HAP-1 (cell line): ENCODE measurements around the gene POFUT1.
"Not testable (repeated sequence)": the region's sequence is repeated elsewhere in the genome, so short reads cannot be mapped to it uniquely, and the experiment has no call there.

ENCODE experiments used
- DNase-seq, 2 experiments: peaks; one replicate each; pipeline ENCODE4 v3.0.0-alpha.2; 2016 to 2020; ENCODE audit warnings: low spot score in 2 of 2
- H3K27me3 ChIP-seq: fragments of 250-450 bp; sonication (Bioruptor Pico); 2 replicates; pipeline ENCODE4 v1.5.1; 2020; ENCODE audit warnings: low read depth, mild to moderate bottlenecking, moderate library complexity
- H3K36me3 ChIP-seq: fragments of 250-450 bp; sonication (Bioruptor Pico); replicated peaks from 2 replicates; pipeline ENCODE4 v1.5.1; 2020; ENCODE audit warnings: mild to moderate bottlenecking
- H3K4me1 ChIP-seq: fragments of 250-450 bp; sonication (Bioruptor Pico); 2 replicates; pipeline ENCODE4 v1.5.1; 2020; ENCODE audit warnings: mild to moderate bottlenecking
- H3K4me3 ChIP-seq: fragments of 250-450 bp; sonication (Bioruptor Pico); 2 replicates; pipeline ENCODE4 v1.5.1; 2020; ENCODE audit warnings: mild to moderate bottlenecking, moderate library complexity
- H3K9me3 ChIP-seq: fragments of 250-450 bp; sonication (Bioruptor Pico); 2 replicates; pipeline ENCODE4 v1.5.1; 2020; ENCODE audit warnings: mild to moderate bottlenecking, moderate library complexity
- in situ Hi-C: fragments of 300-500 bp; cut with MboI; formaldehyde crosslinking; loops from 3 replicates; pipeline ENCODE4 v1.14.3; 2020; ENCODE audit warnings: low sequenced_read_pairs, inconsistent platforms, mixed read lengths

POFUT1 gene

GRCh38 chr20:32207626-32208498, at the start of gene POFUT1, which contains the start of gene PLAGL2:
Gene POFUT1 (plus strand): TSS chr20:32207880. CDS start chr20:32207942, 62 bp downstream.
Gene PLAGL2 (minus strand): TSS chr20:32207743. CDS start chr20:32202178, 5,565 bp downstream.
- peak; percentile 86 to 92 for DNase-seq
- in situ Hi-C loops, result no loop called here
- Histone ChIP-seq H3K9me3 (no peaks in the 10 kb centered on the region), H3K4me3 (peak within 1 kb of the TSS; percentile 99), H3K27me3 (no peaks in the 10 kb centered on the region), H3K36me3 (peaks cover 41% of the 10 kb centered on the region), H3K4me1 (peaks cover 28% of the 10 kb centered on the region)

- DNase-seq, result no peak
- in situ Hi-C loops, result no loop called here
- Histone ChIP-seq H3K4me3 (no peak overlapping the region), H3K27me3 (no peaks in the 10 kb centered on the region), H3K36me3 (peaks cover 72% of the 10 kb centered on the region), H3K9me3 (no peaks in the 10 kb centered on the region), H3K4me1 (no peaks in the 10 kb centered on the region)
These were observed 49.3 kb upstream of the POFUT1 start for GRCh38 chr20:32158351-32158750.

- no peak for DNase-seq
- H3K9me3 ChIP-seq, result no peaks in the 10 kb centered on the region
- no peak overlapping the region for H3K4me3 ChIP-seq
- no peaks in the 10 kb centered on the region for H3K4me1 ChIP-seq
- in situ Hi-C loops, result no loop called here
- no peaks in the 10 kb centered on the region for H3K27me3 ChIP-seq
- H3K36me3 ChIP-seq, result peaks cover 64% of the 10 kb centered on the region
These were observed 48.6 kb upstream of the POFUT1 start for GRCh38 chr20:32158943-32159660.

GRCh38 chr20:32159766-32160221, 47.9 kb upstream of the POFUT1 start:
- peaks cover 70% of the 10 kb centered on the region for H3K36me3 ChIP-seq
- no peak overlapping the region for H3K4me3 ChIP-seq
- H3K4me1 ChIP-seq, result no peaks in the 10 kb centered on the region
- H3K9me3 ChIP-seq, result no peaks in the 10 kb centered on the region
- no peak for DNase-seq
- H3K27me3 ChIP-seq, result no peaks in the 10 kb centered on the region
- in situ Hi-C loops, result no loop called here

- Histone ChIP-seq H3K27me3 (no peaks in the 10 kb centered on the region), H3K4me3 (no peak overlapping the region), H3K9me3 (no peaks in the 10 kb centered on the region), H3K4me1 (no peaks in the 10 kb centered on the region), H3K36me3 (peaks cover 70% of the 10 kb centered on the region)
- no peak for DNase-seq
- in situ Hi-C loops, result no loop called here
These were observed 47.3 kb upstream of the POFUT1 start for GRCh38 chr20:32160341-32160740.

GRCh38 chr20:32162351-32162750, 45.3 kb upstream of the POFUT1 start:
- Histone ChIP-seq H3K9me3 (no peaks in the 10 kb centered on the region), H3K27me3 (no peaks in the 10 kb centered on the region), H3K4me1 (no peaks in the 10 kb centered on the region), H3K36me3 (peaks cover 72% of the 10 kb centered on the region), H3K4me3 (no peak overlapping the region)
- in situ Hi-C loops, result no loop called here
- DNase-seq, result no peak

GRCh38 chr20:32163951-32164350, 43.7 kb upstream of the POFUT1 start:
- Histone ChIP-seq H3K4me3 (no peak overlapping the region), H3K36me3 (peaks cover 62% of the 10 kb centered on the region), H3K4me1 (peaks cover 7% of the 10 kb centered on the region; the same call in 1 of the 2 replicates), H3K9me3 (no peaks in the 10 kb centered on the region), H3K27me3 (no peaks in the 10 kb centered on the region)
- in situ Hi-C loops, result no loop called here
- no peak for DNase-seq

- Histone ChIP-seq H3K4me3 (no peak overlapping the region), H3K36me3 (peaks cover 50% of the 10 kb centered on the region), H3K4me1 (peaks cover 7% of the 10 kb centered on the region; the same call in 1 of the 2 replicates), H3K27me3 (no peaks in the 10 kb centered on the region), H3K9me3 (no peaks in the 10 kb centered on the region)
- in situ Hi-C loops, result no loop called here
- no peak for DNase-seq
These were observed 42.5 kb upstream of the POFUT1 start for GRCh38 chr20:32164984-32165735.

- Histone ChIP-seq H3K4me1 (peaks cover 7% of the 10 kb centered on the region; the same call in 1 of the 2 replicates), H3K4me3 (no peak overlapping the region), H3K36me3 (peaks cover 47% of the 10 kb centered on the region), H3K9me3 (no peaks in the 10 kb centered on the region), H3K27me3 (no peaks in the 10 kb centered on the region)
- in situ Hi-C loops, result no loop called here
- DNase-seq, result no peak
These were observed 41.7 kb upstream of the POFUT1 start for GRCh38 chr20:32165836-32166545.

GRCh38 chr20:32167552-32167951, 40.1 kb upstream of the POFUT1 start:
- no peak for DNase-seq
- Histone ChIP-seq H3K4me3 (no peak overlapping the region), H3K27me3 (no peaks in the 10 kb centered on the region), H3K9me3 (no peaks in the 10 kb centered on the region), H3K4me1 (peaks cover 7% of the 10 kb centered on the region; the same call in 1 of the 2 replicates), H3K36me3 (peaks cover 31% of the 10 kb centered on the region)
- in situ Hi-C loops, result no loop called here

GRCh38 chr20:32168184-32168910, 39.3 kb upstream of the POFUT1 start:
- Histone ChIP-seq H3K9me3 (no peaks in the 10 kb centered on the region), H3K4me3 (no peak overlapping the region), H3K27me3 (no peaks in the 10 kb centered on the region), H3K36me3 (peaks cover 28% of the 10 kb centered on the region), H3K4me1 (peaks cover 7% of the 10 kb centered on the region; the same call in 1 of the 2 replicates)
- peak; percentile 14 to 55 for DNase-seq
- in situ Hi-C loops, result no loop called here

GRCh38 chr20:32177696-32178095, 30.0 kb upstream of the POFUT1 start:
- H3K9me3 ChIP-seq, DNase-seq, H3K4me1 ChIP-seq, in situ Hi-C loops, H3K27me3 ChIP-seq, H3K36me3 ChIP-seq, H3K4me3 ChIP-seq: not testable (repeated sequence)
